ENCODE results near the gene AGBL1.

Gene AGBL1

GRCh38 chr15:86644339-86644738 is 564.7 kb downstream of the AGBL1 start:
- H4K8ac ChIP-seq (ENCODE audit: low read length) = no peak overlapping the region
- no peak overlapping the region for H3K4ac ChIP-seq (ENCODE audit: low read depth in 1 of 2, low read length in 2 of 2)
- no peak overlapping the region for H3K27ac ChIP-seq (ENCODE audit: low read length, poor library complexity, severe bottlenecking)
- H2BK120ac ChIP-seq (ENCODE audit: low read depth, low read length) = no peak overlapping the region
- H3K14ac ChIP-seq (ENCODE audit: low read length in 2 of 2) = no peak overlapping the region
- no peak overlapping the region for H3K18ac ChIP-seq (ENCODE audit: low read depth in 1 of 2, low read length in 2 of 2)
- H4K91ac ChIP-seq (ENCODE audit: low read length) = no peak overlapping the region
- no peak overlapping the region for H2BK15ac ChIP-seq (ENCODE audit: low read depth, poor library complexity, severe bottlenecking)
- no peaks in the 10 kb centered on the region for H3K79me1 ChIP-seq (replicated peaks; ENCODE audit: low read length, poor library complexity, severe bottlenecking)
- no peaks in the 10 kb centered on the region for H3K27me3 ChIP-seq (ENCODE audit: control insufficient read depth in 1 of 2, insufficient read depth in 1 of 2, low read length in 2 of 2)
- H2BK5ac ChIP-seq (ENCODE audit: low read depth, low read length, poor library complexity, severe bottlenecking) = no peak overlapping the region
- H3K4me2 ChIP-seq (ENCODE audit: low read length, poor library complexity, severe bottlenecking) = no peak overlapping the region
- H3K4me1 ChIP-seq (ENCODE audit: control insufficient read depth, insufficient read depth, low read depth, low read length) = no peaks in the 10 kb centered on the region
- no peak overlapping the region for H2AFZ ChIP-seq (ENCODE audit: low read depth, low read length)
- no peaks in the 10 kb centered on the region for H3K9me3 ChIP-seq (ENCODE audit: control insufficient read depth, low read length)
- H3K9ac ChIP-seq (ENCODE audit: low read length) = no peak overlapping the region
- H2BK12ac ChIP-seq (ENCODE audit: low read length in 2 of 2) = no peak overlapping the region
- H3K23ac ChIP-seq (ENCODE audit: low read length in 2 of 2) = no peak overlapping the region
- H2AK5ac ChIP-seq (ENCODE audit: low read length, severe bottlenecking) = no peak overlapping the region
- DNase-seq = no peak
- no peaks in the 10 kb centered on the region for H3K36me3 ChIP-seq (ENCODE audit: control insufficient read depth in 1 of 2, insufficient read depth in 2 of 2, low read depth in 1 of 2, low read length in 2 of 2)
- 83% methylated on average over 2 of the region's 3 CpGs for WGBS
- H3K4me3 ChIP-seq (ENCODE audit: insufficient read depth in 1 of 2, low read depth in 1 of 2, low read length in 2 of 2) = no peak overlapping the region

- no peak overlapping the region for H3K4me3 ChIP-seq (ENCODE audit: insufficient read depth in 1 of 2, low read depth in 1 of 2, low read length in 2 of 2)
- 83% methylated on average over 7 of the region's 7 CpGs for WGBS
- no peaks in the 10 kb centered on the region for H3K79me1 ChIP-seq (replicated peaks; ENCODE audit: low read length, poor library complexity, severe bottlenecking)
- no peak overlapping the region for H4K8ac ChIP-seq (ENCODE audit: low read length)
- H3K9ac ChIP-seq (ENCODE audit: low read length) = no peak overlapping the region
- no peak overlapping the region for H2BK120ac ChIP-seq (ENCODE audit: low read depth, low read length)
- no peak overlapping the region for H3K27ac ChIP-seq (ENCODE audit: low read length, poor library complexity, severe bottlenecking)
- no peak overlapping the region for H2AK5ac ChIP-seq (ENCODE audit: low read length, severe bottlenecking)
- no peak overlapping the region for H3K4ac ChIP-seq (ENCODE audit: low read depth in 1 of 2, low read length in 2 of 2)
- peak overlapping the region; percentile 11 for H2AFZ ChIP-seq (ENCODE audit: low read depth, low read length)
- no peak overlapping the region for H2BK12ac ChIP-seq (ENCODE audit: low read length in 2 of 2)
- no peak overlapping the region for H2BK15ac ChIP-seq (ENCODE audit: low read depth, poor library complexity, severe bottlenecking)
- no peaks in the 10 kb centered on the region for H3K9me3 ChIP-seq (ENCODE audit: control insufficient read depth, low read length)
- no peak overlapping the region for H3K18ac ChIP-seq (ENCODE audit: low read depth in 1 of 2, low read length in 2 of 2)
- no peaks in the 10 kb centered on the region for H3K36me3 ChIP-seq (ENCODE audit: control insufficient read depth in 1 of 2, insufficient read depth in 2 of 2, low read depth in 1 of 2, low read length in 2 of 2)
- H3K23ac ChIP-seq (ENCODE audit: low read length in 2 of 2) = no peak overlapping the region
- no peak overlapping the region for H4K91ac ChIP-seq (ENCODE audit: low read length)
- H2BK5ac ChIP-seq (ENCODE audit: low read depth, low read length, poor library complexity, severe bottlenecking) = no peak overlapping the region
- no peaks in the 10 kb centered on the region for H3K4me1 ChIP-seq (ENCODE audit: control insufficient read depth, insufficient read depth, low read depth, low read length)
- H3K27me3 ChIP-seq (ENCODE audit: control insufficient read depth in 1 of 2, insufficient read depth in 1 of 2, low read length in 2 of 2) = no peaks in the 10 kb centered on the region
- no peak overlapping the region for H3K14ac ChIP-seq (ENCODE audit: low read length in 2 of 2)
- no peak overlapping the region for H3K4me2 ChIP-seq (ENCODE audit: low read length, poor library complexity, severe bottlenecking)
- no peak for DNase-seq
Observed at GRCh38 chr15:86645925-86646500, 566.3 kb downstream of the AGBL1 start.

- H3K9me3 ChIP-seq (ENCODE audit: control insufficient read depth, low read length) = no peaks in the 10 kb centered on the region
- no peaks in the 10 kb centered on the region for H3K79me1 ChIP-seq (replicated peaks; ENCODE audit: low read length, poor library complexity, severe bottlenecking)
- no peak for DNase-seq
- H3K4me1 ChIP-seq (ENCODE audit: control insufficient read depth, insufficient read depth, low read depth, low read length) = no peaks in the 10 kb centered on the region
- WGBS = 84% methylated on average over 2 of the region's 2 CpGs
- H3K4me2 ChIP-seq (ENCODE audit: low read length, poor library complexity, severe bottlenecking) = no peak overlapping the region
- H3K14ac ChIP-seq (ENCODE audit: low read length in 2 of 2) = no peak overlapping the region
- H3K27ac ChIP-seq (ENCODE audit: low read length, poor library complexity, severe bottlenecking) = no peak overlapping the region
- no peaks in the 10 kb centered on the region for H3K27me3 ChIP-seq (ENCODE audit: control insufficient read depth in 1 of 2, insufficient read depth in 1 of 2, low read length in 2 of 2)
- no peak overlapping the region for H2BK120ac ChIP-seq (ENCODE audit: low read depth, low read length)
- no peaks in the 10 kb centered on the region for H3K36me3 ChIP-seq (ENCODE audit: control insufficient read depth in 1 of 2, insufficient read depth in 2 of 2, low read depth in 1 of 2, low read length in 2 of 2)
- H2AK5ac ChIP-seq (ENCODE audit: low read length, severe bottlenecking) = no peak overlapping the region
- no peak overlapping the region for H3K18ac ChIP-seq (ENCODE audit: low read depth in 1 of 2, low read length in 2 of 2)
- no peak overlapping the region for H2AFZ ChIP-seq (ENCODE audit: low read depth, low read length)
- no peak overlapping the region for H4K8ac ChIP-seq (ENCODE audit: low read length)
- no peak overlapping the region for H4K91ac ChIP-seq (ENCODE audit: low read length)
- no peak overlapping the region for H3K4ac ChIP-seq (ENCODE audit: low read depth in 1 of 2, low read length in 2 of 2)
- no peak overlapping the region for H2BK12ac ChIP-seq (ENCODE audit: low read length in 2 of 2)
- H3K9ac ChIP-seq (ENCODE audit: low read length) = no peak overlapping the region
- H3K23ac ChIP-seq (ENCODE audit: low read length in 2 of 2) = no peak overlapping the region
- no peak overlapping the region for H2BK5ac ChIP-seq (ENCODE audit: low read depth, low read length, poor library complexity, severe bottlenecking)
- H2BK15ac ChIP-seq (ENCODE audit: low read depth, poor library complexity, severe bottlenecking) = no peak overlapping the region
- H3K4me3 ChIP-seq (ENCODE audit: insufficient read depth in 1 of 2, low read depth in 1 of 2, low read length in 2 of 2) = no peak overlapping the region
Observed at GRCh38 chr15:86647810-86648440, 568.3 kb downstream of the AGBL1 start.

- H2BK12ac ChIP-seq (ENCODE audit: low read length in 2 of 2) = no peak overlapping the region
- no peak overlapping the region for H3K27ac ChIP-seq (ENCODE audit: low read length, poor library complexity, severe bottlenecking)
- no peak overlapping the region for H2AK5ac ChIP-seq (ENCODE audit: low read length, severe bottlenecking)
- H2BK15ac ChIP-seq (ENCODE audit: low read depth, poor library complexity, severe bottlenecking) = no peak overlapping the region
- no peaks in the 10 kb centered on the region for H3K79me1 ChIP-seq (replicated peaks; ENCODE audit: low read length, poor library complexity, severe bottlenecking)
- no peak overlapping the region for H3K18ac ChIP-seq (ENCODE audit: low read depth in 1 of 2, low read length in 2 of 2)
- H3K4me3 ChIP-seq (ENCODE audit: insufficient read depth in 1 of 2, low read depth in 1 of 2, low read length in 2 of 2) = no peak overlapping the region
- H3K27me3 ChIP-seq (ENCODE audit: control insufficient read depth in 1 of 2, insufficient read depth in 1 of 2, low read length in 2 of 2) = no peaks in the 10 kb centered on the region
- no peak for DNase-seq
- no peak overlapping the region for H2BK5ac ChIP-seq (ENCODE audit: low read depth, low read length, poor library complexity, severe bottlenecking)
- H3K9ac ChIP-seq (ENCODE audit: low read length) = no peak overlapping the region
- no peak overlapping the region for H4K91ac ChIP-seq (ENCODE audit: low read length)
- no peak overlapping the region for H2BK120ac ChIP-seq (ENCODE audit: low read depth, low read length)
- H2AFZ ChIP-seq (ENCODE audit: low read depth, low read length) = no peak overlapping the region
- no peaks in the 10 kb centered on the region for H3K36me3 ChIP-seq (ENCODE audit: control insufficient read depth in 1 of 2, insufficient read depth in 2 of 2, low read depth in 1 of 2, low read length in 2 of 2)
- no peak overlapping the region for H4K8ac ChIP-seq (ENCODE audit: low read length)
- H3K23ac ChIP-seq (ENCODE audit: low read length in 2 of 2) = no peak overlapping the region
- no peak overlapping the region for H3K14ac ChIP-seq (ENCODE audit: low read length in 2 of 2)
- H3K4ac ChIP-seq (ENCODE audit: low read depth in 1 of 2, low read length in 2 of 2) = no peak overlapping the region
- no peaks in the 10 kb centered on the region for H3K9me3 ChIP-seq (ENCODE audit: control insufficient read depth, low read length)
- no peak overlapping the region for H3K4me2 ChIP-seq (ENCODE audit: low read length, poor library complexity, severe bottlenecking)
- no peaks in the 10 kb centered on the region for H3K4me1 ChIP-seq (ENCODE audit: control insufficient read depth, insufficient read depth, low read depth, low read length)
Observed at GRCh38 chr15:86649277-86649676, 569.6 kb downstream of the AGBL1 start.

Measured in mesenchymal stem cell (in vitro differentiated cells and primary cell).